Stomach (tissue), 9 donors: ENCODE measurements around the gene RPS6KA2. TPM values are rescaled to one million over a fixed set of nuclear protein-coding genes. Genes with fewer than 3 reads are reported as not detected.

Experiments
- DNase-seq, 2 donors: peaks; one replicate each; pipeline versions ENCODE4 v3.0.0 to v3.0.0-alpha.2; 2013 to 2019
- H3K27ac ChIP-seq, 5 donors: fragments of 200-600 bp in 4 of 5; sonication (generic) in 4 of 5; one replicate each; pipeline ENCODE4 v1.5.1; 2013 to 2019; ENCODE audit warnings: mild to moderate bottlenecking in 1 of 5, moderate library complexity in 1 of 5
- H3K27me3 ChIP-seq, 3 donors: fragments of 200-600 bp; sonication (generic); one replicate each; pipeline ENCODE4 v1.5.1; 2017 to 2019; ENCODE audit warnings: mixed run types in 1 of 3
- H3K36me3 ChIP-seq, 4 donors: fragments of 200-600 bp; sonication (generic); 1 replicate in 3 of 4; 2 replicates in 1 of 4; pipeline ENCODE4 v1.5.1; 2016 to 2019
- H3K4me1 ChIP-seq, 4 donors: fragments of 200-600 bp; sonication (generic); one replicate each; pipeline ENCODE4 v1.5.1; 2016 to 2019
- H3K4me3 ChIP-seq, 4 donors: fragments of 200-600 bp; sonication (generic) in 3 of 4; one replicate each; pipeline ENCODE4 v1.5.1; 2016 to 2019; ENCODE audit warnings: mild to moderate bottlenecking in 1 of 4
- H3K9me3 ChIP-seq, 4 donors: fragments of 200-600 bp; sonication (generic); one replicate each; pipeline ENCODE4 v1.5.1; 2016 to 2019
- CTCF ChIP-seq, 7 experiments: fragments of 450-650 bp in 4 of 7; fragments of 200-600 bp in 3 of 7; sonication (generic) in 3 of 7; IDR thresholded peaks; one replicate each; pipeline ENCODE4 v1.5.1; 2016 to 2019; ENCODE audit warnings: antibody characterized with exemption in 7 of 7, control low read depth in 2 of 7, mild to moderate bottlenecking in 1 of 7
- EP300 ChIP-seq: sonication (generic); formaldehyde crosslinking; IDR thresholded peaks from one replicate; pipeline ENCODE4 v1.6.1; 2017; ENCODE audit warnings: antibody characterized with exemption
- POLR2A ChIP-seq, 4 donors: fragments of 450-650 bp; IDR thresholded peaks; one replicate each; pipeline ENCODE4 v1.6.1; 2016; ENCODE audit warnings: antibody characterized with exemption in 4 of 4, control low read depth in 2 of 4, mild to moderate bottlenecking in 1 of 4, moderate library complexity in 1 of 4
- POLR2AphosphoS5 ChIP-seq, 3 donors: sonication (generic); formaldehyde crosslinking; IDR thresholded peaks; one replicate each; pipeline ENCODE4 v1.6.1; 2016; ENCODE audit warnings: antibody characterized with exemption in 3 of 3
- whole genome bisulfite sequencing, 5 donors: extraction: QIAGEN DNeasy Blood & Tissue Kit in 3 of 5; methylation state at CpG; one replicate each; pipeline versions ENCODE4 v1.1.5 to v1.1.7; 2013 to 2018; 5-methylcytosine and 5-hydroxymethylcytosine counted together
- intact Hi-C: fragments of 100-400 bp; cut with DNase I; formaldehyde crosslinking; loops from one replicate; pipeline ENCODE4 v1.15.1; 2023; ENCODE audit warnings: low total_unique reads
- polyA plus RNA-seq, 3 donors: library from polyadenylated mRNA; stranded (reverse); fragments of 200-250 nt; gene quantifications; one replicate each; pipeline ENCODE4 v1.2.3, GENCODE V29; 2013
- total RNA-seq, 5 donors: library from RNA; depleted of rRNA; stranded (reverse); fragments of >200 nt; gene quantifications; one replicate each; pipeline versions ENCODE4 v1.1.0 to v1.2.3, GENCODE V29; 2014 to 2016
- donor health status: healthy with polysubstance abuse.
- donor health status: Bipolar disorder and iron deficiency.
- donor health status: healthy.

RPS6KA2 gene
- total and polyA plus RNA-seq, 8 donors = 10.9 to 150 (median 68.0) TPM

GRCh38 chr6:166470863-166471410 is 156.1 kb downstream of the RPS6KA2 start:
- Histone ChIP-seq H3K27me3 (no peaks in the 10 kb centered on the region), H3K9me3 (no peaks in the 10 kb centered on the region), H3K36me3 (peaks cover 6 to 69% (median 66%) of the 10 kb centered on the region in 4 donors), H3K4me3 (no peak overlapping the region), H3K27ac (no peak overlapping the region), H3K4me1 (peaks cover 0 to 9% (median 2%) of the 10 kb centered on the region in 4 donors)
- DNase-seq = no peak
- TF ChIP-seq POLR2AphosphoS5 (IDR thresholded peaks at IDR 0.05) (no peak), CTCF (IDR thresholded peaks at IDR 0.05) (no peak), EP300 (no peak), POLR2A (IDR thresholded peaks at IDR 0.05) (no peak)
- intact Hi-C loops = no loop called here
- 83 to 96% (median 91%) methylated on average over 12 to 23 of the region's 23 CpGs for WGBS, 5 donors

- H3K27ac ChIP-seq = no peak overlapping the region
- TF ChIP-seq POLR2AphosphoS5 (IDR thresholded peaks at IDR 0.05) = no peak
- no peak for TF ChIP-seq EP300
- TF ChIP-seq POLR2A (IDR thresholded peaks at IDR 0.05) = no peak
- no peak for TF ChIP-seq CTCF (IDR thresholded peaks at IDR 0.05)
Observed at GRCh38 chr6:166470029-166470862, 156.8 kb downstream of the RPS6KA2 start.

GRCh38 chr6:166469426-166469961 is 157.6 kb downstream of the RPS6KA2 start:
- H3K27ac ChIP-seq = no peak overlapping the region
- H3K27me3 ChIP-seq = no peaks in the 10 kb centered on the region
- TF ChIP-seq POLR2AphosphoS5 (IDR thresholded peaks at IDR 0.05) = no peak
- TF ChIP-seq POLR2A (IDR thresholded peaks at IDR 0.05) = no peak
- TF ChIP-seq EP300 = no peak
- no peak for TF ChIP-seq CTCF (IDR thresholded peaks at IDR 0.05)
- H3K9me3 ChIP-seq = no peaks in the 10 kb centered on the region
- no peak overlapping the region for H3K4me3 ChIP-seq
- H3K36me3 ChIP-seq = peaks cover 9 to 80% (median 75%) of the 10 kb centered on the region in 4 donors
- no peak for DNase-seq
- intact Hi-C loops = no loop called here
- 91 to 97% (median 94%) methylated on average over 13 to 14 of the region's 14 CpGs for WGBS, 5 donors
- peaks cover 0 to 15% (median 4%) of the 10 kb centered on the region in 4 donors for H3K4me1 ChIP-seq

More at GRCh38 chr6:166470029-166470862, 156.8 kb downstream of the RPS6KA2 start:
- no peak for DNase-seq
- intact Hi-C loops = no loop called here
- peaks cover 6 to 73% (median 70%) of the 10 kb centered on the region in 4 donors for H3K36me3 ChIP-seq
- no peaks in the 10 kb centered on the region for H3K27me3 ChIP-seq
- peaks cover 0 to 15% (median 4%) of the 10 kb centered on the region in 4 donors for H3K4me1 ChIP-seq
- H3K9me3 ChIP-seq = no peaks in the 10 kb centered on the region
- WGBS, 5 donors = 80 to 90% (median 88%) methylated on average over 20 of the region's 20 CpGs
- H3K4me3 ChIP-seq = no peak overlapping the region

- Histone ChIP-seq H3K27ac (no peak overlapping the region), H3K9me3 (no peaks in the 10 kb centered on the region), H3K27me3 (no peaks in the 10 kb centered on the region), H3K4me1 (peaks cover 0 to 15% (median 4%) of the 10 kb centered on the region in 4 donors), H3K4me3 (no peak overlapping the region), H3K36me3 (peaks cover 12 to 90% (median 85%) of the 10 kb centered on the region in 4 donors)
- TF ChIP-seq EP300 = no peak
- TF ChIP-seq CTCF (IDR thresholded peaks at IDR 0.05) = no peak
- TF ChIP-seq POLR2AphosphoS5 (IDR thresholded peaks at IDR 0.05) = no peak
- no peak for TF ChIP-seq POLR2A (IDR thresholded peaks at IDR 0.05)
- 93 to 96% (median 95%) methylated on average over 9 of the region's 9 CpGs for WGBS, 5 donors
- DNase-seq = no peak
- intact Hi-C loops = no loop called here
Observed at GRCh38 chr6:166467436-166468000, 159.5 kb downstream of the RPS6KA2 start.
